ENCODE data around the gene TBC1D32.

TBC1D32 gene

GRCh38 chr6:121171879-121172278, 162.4 kb downstream of the TBC1D32 start:
- no peak for ATAC-seq
- TF ChIP-seq, protein P1, sequence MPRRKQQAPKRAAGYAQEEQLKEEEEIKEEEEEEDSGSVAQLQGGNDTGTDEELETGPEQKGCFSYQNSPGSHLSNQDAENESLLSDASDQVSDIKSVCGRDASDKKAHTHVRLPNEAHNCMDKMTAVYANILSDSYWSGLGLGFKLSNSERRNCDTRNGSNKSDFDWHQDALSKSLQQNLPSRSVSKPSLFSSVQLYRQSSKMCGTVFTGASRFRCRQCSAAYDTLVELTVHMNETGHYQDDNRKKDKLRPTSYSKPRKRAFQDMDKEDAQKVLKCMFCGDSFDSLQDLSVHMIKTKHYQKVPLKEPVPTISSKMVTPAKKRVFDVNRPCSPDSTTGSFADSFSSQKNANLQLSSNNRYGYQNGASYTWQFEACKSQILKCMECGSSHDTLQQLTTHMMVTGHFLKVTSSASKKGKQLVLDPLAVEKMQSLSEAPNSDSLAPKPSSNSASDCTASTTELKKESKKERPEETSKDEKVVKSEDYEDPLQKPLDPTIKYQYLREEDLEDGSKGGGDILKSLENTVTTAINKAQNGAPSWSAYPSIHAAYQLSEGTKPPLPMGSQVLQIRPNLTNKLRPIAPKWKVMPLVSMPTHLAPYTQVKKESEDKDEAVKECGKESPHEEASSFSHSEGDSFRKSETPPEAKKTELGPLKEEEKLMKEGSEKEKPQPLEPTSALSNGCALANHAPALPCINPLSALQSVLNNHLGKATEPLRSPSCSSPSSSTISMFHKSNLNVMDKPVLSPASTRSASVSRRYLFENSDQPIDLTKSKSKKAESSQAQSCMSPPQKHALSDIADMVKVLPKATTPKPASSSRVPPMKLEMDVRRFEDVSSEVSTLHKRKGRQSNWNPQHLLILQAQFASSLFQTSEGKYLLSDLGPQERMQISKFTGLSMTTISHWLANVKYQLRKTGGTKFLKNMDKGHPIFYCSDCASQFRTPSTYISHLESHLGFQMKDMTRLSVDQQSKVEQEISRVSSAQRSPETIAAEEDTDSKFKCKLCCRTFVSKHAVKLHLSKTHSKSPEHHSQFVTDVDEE (CRISPR knock-in tag; IDR thresholded peaks at IDR 0.05), result no peak
- TF ChIP-seq TCF4 (CRISPR knock-in tag; IDR thresholded peaks at IDR 0.05; ENCODE audit: borderline replicate concordance) (no peak), ZFP30 (CRISPR knock-in tag; IDR thresholded peaks at IDR 0.05) (no peak), CSRNP3 (CRISPR knock-in tag; IDR thresholded peaks at IDR 0.05) (no peak), GLIS3 (CRISPR knock-in tag; IDR thresholded peaks at IDR 0.05) (no peak), PATZ1 (CRISPR knock-in tag; IDR thresholded peaks at IDR 0.05; ENCODE audit: borderline replicate concordance) (no peak), CREB5 (CRISPR knock-in tag; IDR thresholded peaks at IDR 0.05; ENCODE audit: low read depth) (no peak), ISL1 (CRISPR knock-in tag; IDR thresholded peaks at IDR 0.05) (no peak), ZNF70 (CRISPR knock-in tag; IDR thresholded peaks at IDR 0.05) (no peak), ZFP3 (CRISPR knock-in tag; IDR thresholded peaks at IDR 0.05) (no peak), TOX (CRISPR knock-in tag; IDR thresholded peaks at IDR 0.05; ENCODE audit: borderline replicate concordance) (no peak), BACH2 (CRISPR knock-in tag; IDR thresholded peaks at IDR 0.05; ENCODE audit: borderline replicate concordance) (no peak), RARB (CRISPR knock-in tag; IDR thresholded peaks at IDR 0.05) (no peak), CSDC2 (CRISPR knock-in tag; IDR thresholded peaks at IDR 0.05) (no peak)

DNA sequence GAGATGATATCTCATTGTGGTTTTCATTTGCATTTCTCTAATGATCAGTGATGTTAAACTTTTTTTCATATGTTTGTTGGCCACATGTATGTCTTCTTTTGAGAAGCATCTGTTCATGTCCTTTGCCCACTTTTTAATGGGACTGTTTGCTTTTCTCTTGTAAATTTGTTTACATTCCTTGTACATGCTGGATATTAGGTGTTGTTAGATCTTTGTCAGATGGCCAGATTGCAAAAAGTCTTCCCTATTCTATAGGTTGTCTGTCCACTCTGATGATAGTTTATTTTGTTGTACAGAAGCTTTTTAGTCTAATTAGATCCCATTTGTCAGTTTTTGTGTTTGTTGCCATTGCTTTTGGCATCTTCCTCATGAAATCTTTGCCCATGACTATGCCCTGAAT, 172.4 kb downstream of the TBC1D32 start:
- no peak for TF ChIP-seq OSR1 (CRISPR knock-in tag; IDR thresholded peaks at IDR 0.05)
- no peak for TF ChIP-seq CREB5 (CRISPR knock-in tag; IDR thresholded peaks at IDR 0.05; ENCODE audit: low read depth)
- no peak for TF ChIP-seq ZFP3 (CRISPR knock-in tag; IDR thresholded peaks at IDR 0.05)
- TF ChIP-seq CSRNP3 (CRISPR knock-in tag; IDR thresholded peaks at IDR 0.05), result no peak
- no peak for TF ChIP-seq TOX (CRISPR knock-in tag; IDR thresholded peaks at IDR 0.05; ENCODE audit: borderline replicate concordance)
- TF ChIP-seq ARNTL (CRISPR knock-in tag; IDR thresholded peaks at IDR 0.05; ENCODE audit: borderline replicate concordance, low read depth), result no peak
- no peak for TF ChIP-seq ZNF565 (CRISPR knock-in tag; conservative IDR thresholded peaks at IDR 0.05; ENCODE audit: low read depth)
- no peak for ATAC-seq

- TF ChIP-seq TCF4 (CRISPR knock-in tag; IDR thresholded peaks at IDR 0.05; ENCODE audit: borderline replicate concordance) (no peak), ZNF565 (CRISPR knock-in tag; conservative IDR thresholded peaks at IDR 0.05; ENCODE audit: low read depth) (no peak), SNAI2 (CRISPR knock-in tag; IDR thresholded peaks at IDR 0.05) (no peak), PPARA (CRISPR knock-in tag; IDR thresholded peaks at IDR 0.05; ENCODE audit: borderline replicate concordance) (no peak), ARNTL (CRISPR knock-in tag; IDR thresholded peaks at IDR 0.05; ENCODE audit: borderline replicate concordance, low read depth) (no peak), CSRNP3 (CRISPR knock-in tag; IDR thresholded peaks at IDR 0.05) (no peak), CSDC2 (CRISPR knock-in tag; IDR thresholded peaks at IDR 0.05) (no peak), ZNF8 (CRISPR knock-in tag; IDR thresholded peaks at IDR 0.05) (no peak), GLIS3 (CRISPR knock-in tag; IDR thresholded peaks at IDR 0.05) (no peak), ZFP30 (CRISPR knock-in tag; IDR thresholded peaks at IDR 0.05) (no peak), ZFP3 (CRISPR knock-in tag; IDR thresholded peaks at IDR 0.05) (no peak), PATZ1 (CRISPR knock-in tag; IDR thresholded peaks at IDR 0.05; ENCODE audit: borderline replicate concordance) (no peak), BACH2 (CRISPR knock-in tag; IDR thresholded peaks at IDR 0.05; ENCODE audit: borderline replicate concordance) (no peak)
- ATAC-seq, result no peak
Measured at GRCh38 chr6:121160276-121160675, 174.0 kb downstream of the TBC1D32 start.
